Ishikawa (cell line): ENCODE results near the gene WDR81.

ENCODE experiments used
- EP300 ChIP-seq: IDR thresholded peaks from 2 replicates; pipeline ENCODE4 v1.6.1; 2012; ENCODE audit warnings: borderline replicate concordance
- NFIC ChIP-seq: IDR thresholded peaks from 2 replicates; pipeline ENCODE4 v1.6.1; 2012
- TAF1 ChIP-seq: IDR thresholded peaks from 2 replicates; pipeline ENCODE4 v1.6.1; 2012; ENCODE audit warnings: low read depth, mild to moderate bottlenecking
- TF ChIP-seq, protein P1 (sequence below): IDR thresholded peaks from 2 replicates; pipeline ENCODE4 v1.6.1; 2012; ENCODE audit warnings: low read depth, mild to moderate bottlenecking

- TF ChIP-seq TAF1 (no peak), NFIC (no peak), EP300 (no peak)
- TF ChIP-seq, protein P1, sequence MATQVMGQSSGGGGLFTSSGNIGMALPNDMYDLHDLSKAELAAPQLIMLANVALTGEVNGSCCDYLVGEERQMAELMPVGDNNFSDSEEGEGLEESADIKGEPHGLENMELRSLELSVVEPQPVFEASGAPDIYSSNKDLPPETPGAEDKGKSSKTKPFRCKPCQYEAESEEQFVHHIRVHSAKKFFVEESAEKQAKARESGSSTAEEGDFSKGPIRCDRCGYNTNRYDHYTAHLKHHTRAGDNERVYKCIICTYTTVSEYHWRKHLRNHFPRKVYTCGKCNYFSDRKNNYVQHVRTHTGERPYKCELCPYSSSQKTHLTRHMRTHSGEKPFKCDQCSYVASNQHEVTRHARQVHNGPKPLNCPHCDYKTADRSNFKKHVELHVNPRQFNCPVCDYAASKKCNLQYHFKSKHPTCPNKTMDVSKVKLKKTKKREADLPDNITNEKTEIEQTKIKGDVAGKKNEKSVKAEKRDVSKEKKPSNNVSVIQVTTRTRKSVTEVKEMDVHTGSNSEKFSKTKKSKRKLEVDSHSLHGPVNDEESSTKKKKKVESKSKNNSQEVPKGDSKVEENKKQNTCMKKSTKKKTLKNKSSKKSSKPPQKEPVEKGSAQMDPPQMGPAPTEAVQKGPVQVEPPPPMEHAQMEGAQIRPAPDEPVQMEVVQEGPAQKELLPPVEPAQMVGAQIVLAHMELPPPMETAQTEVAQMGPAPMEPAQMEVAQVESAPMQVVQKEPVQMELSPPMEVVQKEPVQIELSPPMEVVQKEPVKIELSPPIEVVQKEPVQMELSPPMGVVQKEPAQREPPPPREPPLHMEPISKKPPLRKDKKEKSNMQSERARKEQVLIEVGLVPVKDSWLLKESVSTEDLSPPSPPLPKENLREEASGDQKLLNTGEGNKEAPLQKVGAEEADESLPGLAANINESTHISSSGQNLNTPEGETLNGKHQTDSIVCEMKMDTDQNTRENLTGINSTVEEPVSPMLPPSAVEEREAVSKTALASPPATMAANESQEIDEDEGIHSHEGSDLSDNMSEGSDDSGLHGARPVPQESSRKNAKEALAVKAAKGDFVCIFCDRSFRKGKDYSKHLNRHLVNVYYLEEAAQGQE: no peak
Observed at GRCh38 chr17:1703063-1703462, 21.4 kb upstream of the WDR81 start.
